Panc1 (cell line): ENCODE measurements around the gene DDX41. TPM values are rescaled to one million over a fixed set of nuclear protein-coding genes. Genes with fewer than 3 reads are reported as not detected.

ENCODE experiments used
- ATAC-seq: fragments of 200-7000 bp; cut with Tn5 transposase; 2 replicates; pipeline ENCODE4 v1.9.1; 2020; ENCODE audit warnings: mild to moderate bottlenecking, moderate library complexity
- BruUV-seq: library from RNA; stranded (reverse); fragments of 400-500 nt; replicated peaks from 2 replicates; lab custom pipeline; 2021; lab: Mats Ljungman, UMichigan
- CTCF ChIA-PET: fragments of 300-600 bp; sonication (Branson Sonifier 250); formaldehyde crosslinking; loops from one replicate; lab custom pipeline; 2022; ENCODE audit warnings: antibody characterized with exemption; lab: Charles Lee
- POLR2A ChIA-PET: fragments of 300-600 bp; sonication (Branson Sonifier 250); formaldehyde crosslinking; loops from one replicate; lab custom pipeline; 2022; ENCODE audit warnings: antibody characterized with exemption; lab: Charles Lee
- DNase-seq: peaks from one replicate; pipeline ENCODE4 v3.0.0-alpha.2; 2010; ENCODE audit warnings: low read depth, low spot score
- H3K27ac ChIP-seq: 2 replicates; pipeline ENCODE4 v1.5.1; 2011; ENCODE audit warnings: mild to moderate bottlenecking, low read length, inconsistent platforms
- H3K27me3 ChIP-seq: fragments of 200-500 bp; sonication (Bioruptor generic); 2 replicates; pipeline ENCODE4 v1.6.0; 2014; ENCODE audit warnings: low read length, inconsistent platforms; ENCODE audit not compliant: control insufficient read depth, insufficient read depth
- H3K36me3 ChIP-seq: fragments of 200-500 bp; sonication (Bioruptor generic); 2 replicates; pipeline ENCODE4 v1.5.1; 2014; ENCODE audit warnings: inconsistent platforms, mild to moderate bottlenecking, low read length, moderate library complexity; ENCODE audit not compliant: control insufficient read depth, insufficient read depth
- H3K4me1 ChIP-seq: 2 replicates; pipeline ENCODE4 v1.5.1; 2011; ENCODE audit warnings: inconsistent platforms, mild to moderate bottlenecking, low read length, moderate library complexity; ENCODE audit not compliant: control insufficient read depth, insufficient read depth
- H3K4me3 ChIP-seq, 2 experiments: 2 replicates each; pipeline ENCODE4 v1.5.1; 2011 to 2012; ENCODE audit warnings: low read depth in 2 of 2, low read length in 2 of 2, mild to moderate bottlenecking in 2 of 2, inconsistent platforms in 1 of 2, moderate library complexity in 1 of 2
- H3K9me3 ChIP-seq: fragments of 200-500 bp; sonication (Bioruptor generic); 2 replicates; pipeline ENCODE4 v1.5.1; 2014; ENCODE audit warnings: low read depth, mild to moderate bottlenecking, inconsistent platforms, low read length, moderate library complexity; ENCODE audit not compliant: control insufficient read depth, insufficient read depth
- POLR2AphosphoS5 ChIP-seq: IDR thresholded peaks from 2 replicates; pipeline ENCODE4 v1.6.1; 2012; ENCODE audit warnings: mild to moderate bottlenecking, low read depth, low read length, moderate library complexity
- SIN3A ChIP-seq: IDR thresholded peaks from 2 replicates; pipeline ENCODE4 v1.6.1; 2012; ENCODE audit warnings: low read depth, mild to moderate bottlenecking, low read length, moderate library complexity, borderline replicate concordance; ENCODE audit not compliant: insufficient read depth
- TCF7L2 ChIP-seq: IDR thresholded peaks from 2 replicates; pipeline ENCODE4 v1.6.1; 2011; ENCODE audit warnings: mild to moderate bottlenecking, low read depth, low read length, inconsistent platforms
- in situ Hi-C: cut with HindIII; loops from 2 replicates; pipeline ENCODE4 v1.10.0; 2016; ENCODE audit warnings: low sequenced_read_pairs, low pct_unique_long_range_greater_than_20kb
- intact Hi-C: fragments of 100-400 bp; cut with micrococcal nuclease; formaldehyde crosslinking; loops from one replicate; pipeline ENCODE4 v1.10.0; 2022; ENCODE audit not compliant: unreplicated experiment
- total RNA-seq: library from RNA; stranded (reverse); gene quantifications from one replicate; pipeline ENCODE4 v1.2.1, GENCODE V29; 2021; ENCODE audit not compliant: unreplicated experiment
- TF ChIP-seq, protein P1 (sequence below): fragments of 450-650 bp; IDR thresholded peaks from 2 replicates; pipeline ENCODE4 v1.5.1; 2017; ENCODE audit warnings: mild to moderate bottlenecking
- TF ChIP-seq, protein P2 (sequence below), 2 experiments: IDR thresholded peaks; 2 replicates each; pipeline ENCODE4 v1.6.1; 2011 to 2012; ENCODE audit warnings: low read depth in 2 of 2, control low read depth in 1 of 2, low read length in 1 of 2, mild to moderate bottlenecking in 1 of 2, moderate library complexity in 1 of 2; ENCODE audit not compliant: insufficient read depth in 1 of 2

DDX41 gene
- total RNA-seq, 1 experiment from 2014 or later, result 111 TPM

DNA sequence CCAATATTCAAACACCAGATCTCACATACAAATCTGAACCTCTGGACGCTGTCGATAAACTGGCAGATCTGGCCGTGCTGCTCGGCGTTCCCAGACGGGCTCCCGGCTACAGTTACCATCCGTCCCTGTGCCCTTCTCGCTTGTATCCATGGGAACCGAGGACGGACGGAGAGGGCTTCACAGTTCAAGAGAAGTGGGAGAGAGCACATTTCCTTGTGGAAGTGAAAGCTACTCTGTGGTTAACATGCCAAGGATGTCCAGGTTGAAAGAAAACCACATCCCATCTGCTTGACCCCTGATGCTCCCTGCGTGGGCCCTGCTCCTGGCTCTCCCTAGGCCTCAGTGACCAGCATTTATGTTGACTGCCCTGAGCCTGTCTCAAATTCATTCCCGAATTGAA is 37.0 kb downstream of the DDX41 start:
- intact Hi-C loops, result no loop called here
- TF ChIP-seq SIN3A, result no peak
- TF ChIP-seq, protein P1, sequence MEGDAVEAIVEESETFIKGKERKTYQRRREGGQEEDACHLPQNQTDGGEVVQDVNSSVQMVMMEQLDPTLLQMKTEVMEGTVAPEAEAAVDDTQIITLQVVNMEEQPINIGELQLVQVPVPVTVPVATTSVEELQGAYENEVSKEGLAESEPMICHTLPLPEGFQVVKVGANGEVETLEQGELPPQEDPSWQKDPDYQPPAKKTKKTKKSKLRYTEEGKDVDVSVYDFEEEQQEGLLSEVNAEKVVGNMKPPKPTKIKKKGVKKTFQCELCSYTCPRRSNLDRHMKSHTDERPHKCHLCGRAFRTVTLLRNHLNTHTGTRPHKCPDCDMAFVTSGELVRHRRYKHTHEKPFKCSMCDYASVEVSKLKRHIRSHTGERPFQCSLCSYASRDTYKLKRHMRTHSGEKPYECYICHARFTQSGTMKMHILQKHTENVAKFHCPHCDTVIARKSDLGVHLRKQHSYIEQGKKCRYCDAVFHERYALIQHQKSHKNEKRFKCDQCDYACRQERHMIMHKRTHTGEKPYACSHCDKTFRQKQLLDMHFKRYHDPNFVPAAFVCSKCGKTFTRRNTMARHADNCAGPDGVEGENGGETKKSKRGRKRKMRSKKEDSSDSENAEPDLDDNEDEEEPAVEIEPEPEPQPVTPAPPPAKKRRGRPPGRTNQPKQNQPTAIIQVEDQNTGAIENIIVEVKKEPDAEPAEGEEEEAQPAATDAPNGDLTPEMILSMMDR, result no peak
- no peak for TF ChIP-seq TCF7L2
- TF ChIP-seq POLR2AphosphoS5, result no peak
- TF ChIP-seq, protein P2, sequence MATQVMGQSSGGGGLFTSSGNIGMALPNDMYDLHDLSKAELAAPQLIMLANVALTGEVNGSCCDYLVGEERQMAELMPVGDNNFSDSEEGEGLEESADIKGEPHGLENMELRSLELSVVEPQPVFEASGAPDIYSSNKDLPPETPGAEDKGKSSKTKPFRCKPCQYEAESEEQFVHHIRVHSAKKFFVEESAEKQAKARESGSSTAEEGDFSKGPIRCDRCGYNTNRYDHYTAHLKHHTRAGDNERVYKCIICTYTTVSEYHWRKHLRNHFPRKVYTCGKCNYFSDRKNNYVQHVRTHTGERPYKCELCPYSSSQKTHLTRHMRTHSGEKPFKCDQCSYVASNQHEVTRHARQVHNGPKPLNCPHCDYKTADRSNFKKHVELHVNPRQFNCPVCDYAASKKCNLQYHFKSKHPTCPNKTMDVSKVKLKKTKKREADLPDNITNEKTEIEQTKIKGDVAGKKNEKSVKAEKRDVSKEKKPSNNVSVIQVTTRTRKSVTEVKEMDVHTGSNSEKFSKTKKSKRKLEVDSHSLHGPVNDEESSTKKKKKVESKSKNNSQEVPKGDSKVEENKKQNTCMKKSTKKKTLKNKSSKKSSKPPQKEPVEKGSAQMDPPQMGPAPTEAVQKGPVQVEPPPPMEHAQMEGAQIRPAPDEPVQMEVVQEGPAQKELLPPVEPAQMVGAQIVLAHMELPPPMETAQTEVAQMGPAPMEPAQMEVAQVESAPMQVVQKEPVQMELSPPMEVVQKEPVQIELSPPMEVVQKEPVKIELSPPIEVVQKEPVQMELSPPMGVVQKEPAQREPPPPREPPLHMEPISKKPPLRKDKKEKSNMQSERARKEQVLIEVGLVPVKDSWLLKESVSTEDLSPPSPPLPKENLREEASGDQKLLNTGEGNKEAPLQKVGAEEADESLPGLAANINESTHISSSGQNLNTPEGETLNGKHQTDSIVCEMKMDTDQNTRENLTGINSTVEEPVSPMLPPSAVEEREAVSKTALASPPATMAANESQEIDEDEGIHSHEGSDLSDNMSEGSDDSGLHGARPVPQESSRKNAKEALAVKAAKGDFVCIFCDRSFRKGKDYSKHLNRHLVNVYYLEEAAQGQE (IDR thresholded peaks at IDR 0.05; ENCODE audit: insufficient read depth in 1 of 2, low read depth in 2 of 2, low read length in 1 of 2), result no peak
- no peaks in the 10 kb centered on the region for H3K9me3 ChIP-seq
- CTCF ChIA-PET, result interaction anchor here (0.6 to 1.0 kb wide), 4 partner anchors 12 to 127 kb away, joined by 3 to 6 read pairs (median 4); no protein-coding TSS in a partner anchor
- no peak overlapping the region for H3K4me3 ChIP-seq
- H3K27ac ChIP-seq, result no peak overlapping the region; the same call in 1 of the 2 replicates
- in situ Hi-C loops, result no loop called here
- DNase-seq (no peak), ATAC-seq (no peak)
- no peaks in the 10 kb centered on the region for H3K36me3 ChIP-seq
- no peaks in the 10 kb centered on the region for H3K27me3 ChIP-seq
- POLR2A ChIA-PET, result no interaction called here
- H3K4me1 ChIP-seq, result peaks cover 3% of the 10 kb centered on the region
- no TSS peak for BruUV-seq

DNA sequence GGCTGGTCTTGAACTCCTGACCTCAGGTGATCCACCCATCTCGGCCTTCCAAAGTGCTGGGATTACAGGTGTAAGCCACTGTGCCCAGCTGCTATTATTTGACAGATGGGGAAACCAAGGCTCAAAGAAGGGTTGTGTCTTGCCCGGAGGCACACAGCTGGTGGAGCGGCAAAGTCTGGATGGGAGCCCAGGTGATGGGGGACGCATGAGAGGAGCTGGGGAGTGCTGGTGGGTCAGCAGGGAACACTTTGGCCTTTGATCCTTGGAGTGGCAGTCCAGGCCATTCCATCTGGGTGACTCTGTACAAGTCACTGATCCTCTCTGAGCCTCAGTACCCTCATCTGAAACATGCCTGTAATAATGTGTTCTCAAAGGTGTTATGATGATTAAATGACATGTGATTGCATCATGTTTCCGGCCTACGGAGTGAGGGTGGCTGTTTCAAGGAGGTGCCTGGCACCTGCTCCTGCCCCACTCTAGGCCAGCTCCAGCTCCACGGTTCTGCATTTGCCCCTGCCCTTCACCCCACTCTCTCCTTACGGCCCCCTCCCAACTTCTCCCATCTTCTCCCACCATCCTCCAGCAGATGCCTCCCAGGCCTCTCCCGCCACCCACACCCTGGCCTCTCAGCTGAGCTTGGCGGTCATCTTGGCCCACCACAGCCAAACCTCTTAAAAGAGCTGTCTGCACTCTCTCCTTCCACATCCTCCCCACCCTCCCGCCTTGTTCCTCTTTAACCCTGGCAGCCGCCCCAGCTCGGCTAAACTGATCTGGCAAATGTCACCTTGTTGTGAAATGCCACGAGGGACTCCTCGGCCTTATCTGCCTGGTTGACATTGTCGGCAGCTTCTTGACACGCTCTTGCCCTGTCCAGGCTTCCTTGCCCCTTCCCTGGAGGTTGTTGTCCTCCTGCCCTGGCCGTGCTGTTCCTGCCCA is 37.8 kb downstream of the DDX41 start:
- Histone ChIP-seq H3K27ac (no peak overlapping the region), H3K36me3 (no peaks in the 10 kb centered on the region), H3K4me3 (no peak overlapping the region), H3K4me1 (peaks cover 5% of the 10 kb centered on the region), H3K9me3 (no peaks in the 10 kb centered on the region), H3K27me3 (no peaks in the 10 kb centered on the region)
- CTCF ChIA-PET, result no interaction called here
- ATAC-seq, result no peak
- POLR2A ChIA-PET, result no interaction called here
- intact Hi-C loops (no loop called here), in situ Hi-C loops (no loop called here)
- TF ChIP-seq SIN3A, result no peak
- TF ChIP-seq, protein P1, result no peak
- TF ChIP-seq, protein P2 (IDR thresholded peaks at IDR 0.05; ENCODE audit: insufficient read depth in 1 of 2, low read depth in 2 of 2, low read length in 1 of 2), result no peak
- no peak for TF ChIP-seq TCF7L2
- no peak for TF ChIP-seq POLR2AphosphoS5
- no TSS peak for BruUV-seq
- no peak for DNase-seq
